MCF 10A (cell line): ENCODE data around the gene TCF7. TPM values are rescaled to one million over a fixed set of nuclear protein-coding genes. Genes with fewer than 3 reads are reported as not detected.
A peak's percentile ranks its signal among the peaks of the same experiment; 100 is the strongest.

Source experiments
- BruUV-seq: library from RNA; stranded (reverse); fragments of 400-500 nt; replicated peaks from 2 replicates; lab custom pipeline; 2021; lab: Mats Ljungman, UMichigan
- CTCF ChIA-PET: fragments of 300-600 bp; sonication (Branson Sonifier 250); formaldehyde crosslinking; extraction: SDS; loops from one replicate; lab custom pipeline; 2021; ENCODE audit warnings: antibody characterized with exemption, inconsistent platforms; lab: Yijun Ruan, JAX
- POLR2A ChIA-PET: fragments of 300-600, 350-650 bp; sonication (Branson Sonifier 250); formaldehyde crosslinking; extraction: SDS; loops from one replicate; lab custom pipeline; 2020; ENCODE audit warnings: antibody characterized with exemption, inconsistent platforms; lab: Yijun Ruan, JAX
- DNase-seq: peaks from one replicate; pipeline ENCODE4 v3.0.0-alpha.2; 2018; ENCODE audit not compliant: unreplicated experiment
- H3K27ac Mint-ChIP-seq: one replicate; pipeline ENCODE4 v1.8.0; 2022; ENCODE audit warnings: mild to moderate bottlenecking, low read depth, mixed read lengths; ENCODE audit not compliant: unreplicated experiment
- H3K27me3 Mint-ChIP-seq: one replicate; pipeline ENCODE4 v1.8.0; 2022; ENCODE audit warnings: mixed read lengths; ENCODE audit not compliant: insufficient read depth, unreplicated experiment
- H3K36me3 Mint-ChIP-seq: one replicate; pipeline ENCODE4 v1.8.0; 2022; ENCODE audit warnings: mild to moderate bottlenecking, moderate library complexity, mixed read lengths; ENCODE audit not compliant: insufficient read depth, unreplicated experiment
- H3K4me1 Mint-ChIP-seq: one replicate; pipeline ENCODE4 v1.8.0; 2022; ENCODE audit warnings: mixed read lengths; ENCODE audit not compliant: insufficient read depth, unreplicated experiment
- H3K4me3 Mint-ChIP-seq: one replicate; pipeline ENCODE4 v1.8.0; 2022; ENCODE audit warnings: mild to moderate bottlenecking, moderate library complexity, mixed read lengths; ENCODE audit not compliant: unreplicated experiment
- H3K9me3 Mint-ChIP-seq: one replicate; pipeline ENCODE4 v1.8.0; 2022; ENCODE audit warnings: mixed read lengths; ENCODE audit not compliant: unreplicated experiment
- CTCF ChIP-seq: fragments of 200-600 bp; IDR thresholded peaks from one replicate; pipeline ENCODE4 v1.8.0; 2022; ENCODE audit warnings: antibody characterized with exemption, mild to moderate bottlenecking; ENCODE audit not compliant: unreplicated experiment
- intact Hi-C: fragments of 100-400 bp; cut with micrococcal nuclease; formaldehyde crosslinking; loops from 2 replicates; pipeline ENCODE4 v1.14.1; 2022
- total RNA-seq: library from RNA; stranded (reverse); gene quantifications from 2 replicates; pipeline ENCODE4 v1.2.3, GENCODE V29; 2022

Gene TCF7
- total RNA-seq, 1 experiment from 2014 or later = 0.42 TPM

- Mint-ChIP-seq H3K4me1 (peaks cover 7% of the 10 kb centered on the region), H3K9me3 (no peaks in the 10 kb centered on the region), H3K27me3 (no peaks in the 10 kb centered on the region), H3K4me3 (no peak overlapping the region), H3K36me3 (no peaks in the 10 kb centered on the region), H3K27ac (no peak overlapping the region)
- CTCF ChIA-PET = interaction anchor here (0.5 to 4.5 kb wide), 27 partner anchors 8 to 1638 kb away, joined by 3 to 45 read pairs (median 4); partner anchors contain the start of gene TCF7
- intact Hi-C loops = loop anchor here (1.0 kb wide), 2 partner anchors 38 to 63 kb away; no protein-coding TSS in a partner anchor
- BruUV-seq = no TSS peak
- peak; percentile 99 for TF ChIP-seq CTCF
- peak; percentile 67 for DNase-seq
- POLR2A ChIA-PET = interaction anchor here (0.7 to 1.4 kb wide), 5 partner anchors 10 to 622 kb away, joined by 3 to 4 read pairs (median 3); no protein-coding TSS in a partner anchor
Observed at GRCh38 chr5:134101686-134102439, 12.6 kb upstream of the TCF7 start.

GRCh38 chr5:134103397-134103796, 11.1 kb upstream of the TCF7 start:
- POLR2A ChIA-PET = interaction anchor here (0.7 kb wide), 1 partner anchor 63 kb away, joined by 3 read pairs; no protein-coding TSS in a partner anchor
- no peak for TF ChIP-seq CTCF
- peaks cover 7% of the 10 kb centered on the region for H3K4me1 Mint-ChIP-seq
- H3K27me3 Mint-ChIP-seq = no peaks in the 10 kb centered on the region
- CTCF ChIA-PET = interaction anchor here (0.6 to 4.5 kb wide), 4 partner anchors 9 to 47 kb away, joined by 3 to 45 read pairs (median 12); partner anchors contain the start of gene TCF7
- H3K27ac Mint-ChIP-seq = no peak overlapping the region
- H3K9me3 Mint-ChIP-seq = no peaks in the 10 kb centered on the region
- no TSS peak for BruUV-seq
- no peaks in the 10 kb centered on the region for H3K36me3 Mint-ChIP-seq
- DNase-seq = no peak
- H3K4me3 Mint-ChIP-seq = no peak overlapping the region
- intact Hi-C loops = no loop called here

- Mint-ChIP-seq H3K4me1 (peaks cover 7% of the 10 kb centered on the region), H3K27me3 (no peaks in the 10 kb centered on the region), H3K36me3 (no peaks in the 10 kb centered on the region), H3K27ac (no peak overlapping the region), H3K4me3 (no peak overlapping the region), H3K9me3 (no peaks in the 10 kb centered on the region)
- BruUV-seq = no TSS peak
- TF ChIP-seq CTCF = no peak
- CTCF ChIA-PET = interaction anchor here (0.6 kb wide), 1 partner anchor 48 kb away, joined by 4 read pairs; no protein-coding TSS in a partner anchor
- POLR2A ChIA-PET = interaction anchor here (0.7 kb wide), 2 partner anchors 11 to 63 kb away, joined by 3 read pairs; no protein-coding TSS in a partner anchor
- DNase-seq = no peak
- intact Hi-C loops = no loop called here
Observed at GRCh38 chr5:134103998-134104654, 10.4 kb upstream of the TCF7 start.
